Fibroblast of lung (primary cell): ENCODE measurements around the gene HAUS8.

Source experiments
- CTCF ChIP-seq, 2 donors: IDR thresholded peaks in 1 of 2; conservative IDR thresholded peaks in 1 of 2; 1 replicate in 1 of 2; 2 replicates in 1 of 2; pipeline ENCODE4 v1.5.1; 2011 to 2012; ENCODE audit warnings: low read length in 2 of 2, control low read depth in 1 of 2, inconsistent platforms in 1 of 2, low read depth in 1 of 2, mild to moderate bottlenecking in 1 of 2
- EZH2 ChIP-seq: IDR thresholded peaks from 2 replicates; pipeline ENCODE4 v1.5.1; 2012; ENCODE audit warnings: low read length, control low read depth, mild to moderate bottlenecking; ENCODE audit errors: missing control alignments

GRCh38 chr19:17124025-17124424 lies 48.8 kb upstream of the HAUS8 start:
- TF ChIP-seq CTCF (conservative IDR thresholded peaks at IDR 0.05 in 1 of 2, IDR thresholded peaks at IDR 0.05 in 1 of 2; ENCODE audit: low read depth in 1 of 2, low read length in 2 of 2) (no peak), EZH2 (no peak)
